HUES6 (cell line): Measurements from ENCODE around the gene LIF.

Experiments
- H3K27ac ChIP-seq: 2 replicates; pipeline ENCODE4 v1.7.0; 2013; ENCODE audit warnings: low read depth, mild to moderate bottlenecking, low read length, inconsistent platforms
- H3K27me3 ChIP-seq: 2 replicates; pipeline ENCODE4 v1.6.1; 2013; ENCODE audit warnings: low read length; ENCODE audit not compliant: control insufficient read depth, insufficient read depth
- H3K36me3 ChIP-seq: 2 replicates; pipeline ENCODE4 v1.6.1; 2013; ENCODE audit warnings: low read length; ENCODE audit not compliant: control insufficient read depth, insufficient read depth
- H3K4me1 ChIP-seq: 2 replicates; pipeline ENCODE4 v1.6.1; 2013; ENCODE audit warnings: low read length; ENCODE audit not compliant: control insufficient read depth, insufficient read depth
- H3K4me3 ChIP-seq: 2 replicates; pipeline ENCODE4 v1.5.1; 2013; ENCODE audit warnings: low read depth, low read length
- H3K9ac ChIP-seq: one replicate; pipeline ENCODE4 v1.6.1; 2013; ENCODE audit warnings: mild to moderate bottlenecking, low read length
- H3K9me3 ChIP-seq: 2 replicates; pipeline ENCODE4 v1.6.1; 2013; ENCODE audit warnings: low read depth, low read length; ENCODE audit not compliant: control insufficient read depth, insufficient read depth

The LIF gene

DNA sequence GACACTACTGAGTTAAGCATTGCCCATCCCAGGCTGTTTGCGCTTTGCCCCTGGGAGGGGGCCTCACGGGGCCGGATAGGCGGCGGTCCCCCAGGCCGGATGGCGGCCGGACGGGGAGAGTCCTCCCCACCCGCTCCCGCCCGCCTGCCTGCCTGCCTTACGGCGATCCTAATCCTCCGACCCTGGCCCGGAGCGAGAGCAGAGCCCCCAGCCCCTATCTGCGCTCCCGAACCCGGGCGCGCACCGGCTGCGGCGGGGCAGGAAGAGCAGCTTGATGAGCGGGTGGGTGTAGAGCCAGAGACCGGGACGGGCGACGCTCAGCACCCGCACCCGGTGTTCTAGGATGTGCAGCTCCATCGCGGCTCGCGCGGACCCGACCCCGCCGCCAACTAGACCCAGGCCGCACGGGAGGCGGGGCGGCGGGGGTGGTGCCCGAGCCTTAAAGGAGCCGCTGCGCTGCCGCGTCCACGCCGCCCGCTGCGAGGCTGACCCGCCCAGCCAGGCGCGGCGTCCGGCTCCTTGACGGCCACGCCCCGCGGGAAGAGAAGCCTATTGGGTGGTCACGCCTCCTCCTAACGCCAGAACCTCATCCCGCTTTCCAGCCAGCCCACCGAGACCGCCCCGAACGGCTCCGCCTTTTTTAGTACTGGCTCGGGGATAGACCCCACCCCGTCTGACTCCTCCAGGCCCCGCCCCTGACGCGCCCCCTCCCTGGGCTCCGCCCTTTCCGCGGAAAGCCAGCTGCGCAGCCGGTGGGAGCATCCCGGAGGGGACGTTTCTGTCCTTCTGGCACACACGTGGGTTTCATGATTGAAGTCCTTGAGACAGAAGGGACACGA, 42.8 kb upstream of the LIF start, which contains the start of gene CASTOR1:
Gene CASTOR1, minus strand, starts transcription at position 365 of the 839 bp plus-strand sequence. Its CDS starts 8 bp downstream, at position 357.
- Histone ChIP-seq H3K27ac (no peak within 1 kb of the TSS), H3K9ac (peak within 1 kb of the TSS; percentile 73), H3K9me3 (no peaks in the 10 kb centered on the region), H3K27me3 (no peaks in the 10 kb centered on the region), H3K4me1 (peaks cover 15% of the 10 kb centered on the region), H3K36me3 (peaks cover 15% of the 10 kb centered on the region), H3K4me3 (peak within 1 kb of the TSS; percentile 72)

DNA sequence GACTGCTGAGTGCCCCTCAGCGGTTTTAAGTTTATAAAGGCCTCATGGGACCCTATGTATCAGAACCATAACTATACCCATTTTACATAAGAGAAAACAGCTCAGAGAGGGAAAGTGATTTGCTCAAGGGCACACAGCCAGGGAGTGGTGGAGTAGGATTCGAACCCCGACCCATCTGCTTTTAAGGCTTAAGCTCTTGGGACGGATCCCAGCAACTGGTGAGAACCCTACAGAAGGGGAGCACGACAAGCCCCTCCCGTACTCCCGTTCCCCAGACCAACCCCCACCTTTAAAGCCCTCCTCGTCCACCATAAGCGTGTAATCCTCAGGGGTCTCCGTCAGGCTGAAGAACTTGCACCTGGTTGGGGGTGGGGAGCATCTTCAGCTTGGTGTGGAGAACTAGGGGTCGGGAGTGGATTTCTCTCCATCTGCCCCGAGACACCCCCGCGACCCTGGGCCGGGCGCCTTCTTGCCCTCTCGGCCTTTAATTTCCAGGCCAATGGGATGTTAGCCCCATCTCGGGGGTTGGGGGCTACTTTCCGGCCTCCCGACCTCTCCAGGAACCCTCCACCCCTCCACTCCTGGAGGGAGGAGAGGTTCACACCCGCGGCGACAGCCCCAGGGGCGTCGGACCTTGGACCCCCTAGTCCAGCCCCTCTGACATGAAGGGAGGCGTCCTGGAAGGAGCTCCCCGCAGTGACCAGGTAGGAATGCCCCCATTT, 42.0 kb upstream of the LIF start:
- H3K27me3 ChIP-seq, result no peaks in the 10 kb centered on the region
- H3K4me1 ChIP-seq, result peaks cover 15% of the 10 kb centered on the region
- H3K9ac ChIP-seq, result peak overlapping the region; percentile 73
- H3K9me3 ChIP-seq, result no peaks in the 10 kb centered on the region
- H3K36me3 ChIP-seq, result peaks cover 11% of the 10 kb centered on the region
- H3K4me3 ChIP-seq, result peak overlapping the region; percentile 72
- no peak overlapping the region for H3K27ac ChIP-seq

DNA sequence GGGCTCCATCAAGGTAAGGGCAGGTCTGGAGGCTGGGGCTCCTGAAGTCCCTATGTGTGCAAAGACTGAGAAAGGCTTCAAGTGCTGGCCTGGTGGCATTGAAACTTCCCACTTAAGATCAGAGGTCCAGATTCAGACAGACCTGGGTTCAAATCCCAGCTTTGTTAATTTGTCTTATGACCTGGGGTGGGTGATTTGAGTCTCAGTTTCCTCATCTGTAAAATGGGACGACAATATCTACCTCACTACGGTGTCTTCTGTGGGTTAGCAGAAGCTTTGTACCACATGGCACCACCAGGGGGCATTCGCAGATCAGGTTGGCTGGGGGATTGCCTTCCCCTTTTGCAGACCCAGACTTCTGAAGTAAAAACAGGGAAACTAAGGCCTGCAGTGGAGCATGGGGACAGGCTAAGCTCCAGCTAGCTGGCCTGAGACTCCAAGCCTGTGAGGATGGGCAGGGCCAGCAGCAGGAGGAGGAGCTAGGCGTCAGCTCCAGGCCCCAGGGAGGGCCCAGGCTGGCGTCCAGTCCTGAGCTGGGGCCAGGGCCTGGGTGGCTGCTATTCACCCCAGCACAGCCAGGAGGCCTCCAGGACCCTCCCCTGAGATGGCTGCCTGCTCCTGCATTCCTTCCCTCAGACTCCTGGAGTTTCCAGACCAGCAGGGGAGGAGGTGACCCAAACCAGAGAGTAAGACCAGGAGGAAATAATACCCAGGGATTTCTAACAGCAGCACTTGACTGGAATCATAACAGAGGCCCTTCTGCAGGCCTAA, 41.3 kb upstream of the LIF start:
- H3K27ac ChIP-seq, result no peak overlapping the region
- no peaks in the 10 kb centered on the region for H3K27me3 ChIP-seq
- peak overlapping the region; percentile 72 for H3K4me3 ChIP-seq
- H3K36me3 ChIP-seq, result peaks cover 7% of the 10 kb centered on the region; the same call in 1 of the 2 replicates
- no peak overlapping the region for H3K9ac ChIP-seq
- H3K4me1 ChIP-seq, result peaks cover 15% of the 10 kb centered on the region
- H3K9me3 ChIP-seq, result no peaks in the 10 kb centered on the region

DNA sequence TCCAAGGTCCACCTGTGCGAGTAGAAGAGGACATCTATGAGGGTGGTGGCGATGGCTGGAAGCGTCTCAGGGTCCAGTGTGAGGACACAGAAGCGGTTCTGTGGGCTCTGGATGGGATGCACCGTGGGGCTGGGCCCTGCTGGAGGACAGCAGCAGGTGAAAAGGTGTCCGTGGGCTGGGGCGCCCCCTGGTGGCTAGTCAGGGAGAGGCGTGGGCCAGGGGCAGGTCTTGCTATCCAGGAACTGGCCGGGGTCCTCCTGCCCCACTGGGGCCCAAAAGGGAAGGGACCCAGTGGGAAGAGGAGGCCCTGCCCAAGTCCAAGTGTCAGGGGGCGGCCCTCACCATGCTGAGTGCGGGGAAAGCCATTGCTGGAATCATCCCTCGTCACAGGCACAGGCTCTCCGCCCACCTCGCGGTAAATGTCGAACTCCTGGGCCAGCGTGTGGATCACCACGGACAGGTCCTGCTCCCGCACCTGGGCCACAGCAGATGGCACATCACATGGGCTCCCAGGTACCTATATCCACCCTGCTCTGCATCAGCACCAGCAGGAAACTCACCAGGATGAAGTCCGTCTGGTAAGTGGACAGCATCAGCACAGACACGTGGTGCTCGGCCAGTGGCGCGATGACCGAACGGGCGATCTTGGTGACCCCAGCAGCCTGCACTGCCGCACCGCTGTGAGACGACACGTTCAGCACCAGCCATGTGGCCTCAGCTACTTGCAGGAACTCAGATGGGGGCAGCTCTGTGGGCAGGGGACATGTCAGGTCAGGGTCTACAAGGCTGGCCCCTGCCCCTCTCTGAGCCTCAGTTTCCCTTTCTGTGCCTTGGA, 40.5 kb upstream of the LIF start:
- Histone ChIP-seq H3K9me3 (no peaks in the 10 kb centered on the region), H3K4me1 (peaks cover 15% of the 10 kb centered on the region), H3K27ac (no peak overlapping the region), H3K4me3 (no peak overlapping the region), H3K36me3 (peaks cover 4% of the 10 kb centered on the region; the same call in 1 of the 2 replicates), H3K27me3 (no peaks in the 10 kb centered on the region), H3K9ac (no peak overlapping the region)

DNA sequence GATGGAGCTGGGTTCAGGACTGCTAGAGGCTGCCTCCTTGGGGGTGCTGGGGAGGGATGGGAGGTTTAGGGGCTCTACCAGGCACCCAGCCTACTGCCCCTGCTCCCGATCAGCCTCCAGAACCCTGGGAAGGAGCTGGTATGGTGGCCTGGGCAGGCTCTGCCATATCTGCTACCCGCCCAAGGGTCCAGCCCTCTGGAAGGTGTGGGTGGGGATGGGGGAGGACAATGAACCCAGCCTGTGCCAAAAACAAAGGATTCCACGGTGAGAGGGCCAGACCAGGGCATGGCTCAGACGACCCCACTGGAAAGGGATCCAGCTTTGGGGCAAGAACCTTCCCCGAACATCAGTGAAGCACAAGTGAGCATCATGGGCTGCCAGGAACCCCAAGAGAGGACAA, 39.8 kb upstream of the LIF start:
- Histone ChIP-seq H3K27ac (no peak overlapping the region), H3K4me3 (no peak overlapping the region), H3K27me3 (no peaks in the 10 kb centered on the region), H3K9me3 (no peaks in the 10 kb centered on the region), H3K4me1 (peaks cover 15% of the 10 kb centered on the region), H3K36me3 (peaks cover 4% of the 10 kb centered on the region; the same call in 1 of the 2 replicates), H3K9ac (no peak overlapping the region)

DNA sequence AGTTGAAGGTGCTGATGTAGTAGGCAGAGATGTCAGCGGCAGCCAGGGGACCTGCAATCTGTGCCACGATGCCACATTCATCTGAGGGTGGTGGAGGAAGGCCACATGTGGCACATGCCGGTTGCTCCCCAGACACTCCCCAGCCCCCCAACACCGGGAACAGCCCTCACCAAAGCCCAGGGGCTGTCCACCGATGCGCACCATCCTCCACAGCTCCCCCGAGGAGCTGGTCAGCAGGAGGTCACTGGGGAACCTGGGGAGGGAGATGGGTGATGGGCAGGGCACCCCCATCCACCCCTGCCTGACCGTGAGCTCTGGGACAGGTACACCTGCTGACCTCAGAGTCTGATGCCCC, 39.3 kb upstream of the LIF start:
- Histone ChIP-seq H3K27me3 (no peaks in the 10 kb centered on the region), H3K9ac (no peak overlapping the region), H3K9me3 (no peaks in the 10 kb centered on the region), H3K27ac (no peak overlapping the region), H3K4me3 (no peak overlapping the region), H3K4me1 (peaks cover 11% of the 10 kb centered on the region), H3K36me3 (peaks cover 4% of the 10 kb centered on the region; the same call in 1 of the 2 replicates)

DNA sequence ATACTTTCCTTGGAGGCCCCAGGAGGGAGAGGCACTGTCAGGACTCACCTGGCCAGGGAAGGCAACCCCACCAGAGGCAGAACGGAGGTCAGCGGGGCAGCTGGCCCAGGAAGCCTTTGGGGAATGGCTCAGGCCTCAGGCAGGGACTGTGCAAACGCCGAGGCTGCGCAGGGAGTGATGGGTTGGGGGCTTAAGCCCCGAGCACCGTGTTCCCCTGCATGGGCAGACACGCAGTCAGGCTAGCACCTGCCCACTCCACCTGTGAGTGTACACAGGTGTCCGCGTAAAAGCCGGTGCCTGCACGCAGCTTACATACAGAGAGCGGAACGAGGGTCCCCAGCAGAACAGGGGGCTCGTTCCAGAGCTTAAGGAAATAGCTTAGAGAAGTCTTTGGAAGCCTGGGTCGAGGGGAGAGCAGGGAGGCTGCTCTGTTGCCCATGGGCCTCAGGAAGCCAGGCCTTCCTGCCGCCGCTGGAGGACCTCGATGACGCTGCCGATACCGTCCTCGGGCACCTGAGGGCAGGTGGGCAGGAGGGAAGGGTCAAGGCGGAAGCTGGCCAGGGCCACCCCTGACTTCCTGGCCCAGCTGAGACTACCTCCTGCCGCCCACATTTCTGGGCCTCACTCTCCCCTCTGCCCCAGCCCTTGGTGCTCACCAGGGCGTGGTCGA, 38.8 kb upstream of the LIF start:
- Histone ChIP-seq H3K9me3 (no peaks in the 10 kb centered on the region), H3K36me3 (peaks cover 4% of the 10 kb centered on the region; the same call in 1 of the 2 replicates), H3K27ac (no peak overlapping the region), H3K27me3 (no peaks in the 10 kb centered on the region), H3K4me3 (no peak overlapping the region), H3K4me1 (peaks cover 6% of the 10 kb centered on the region), H3K9ac (no peak overlapping the region)

DNA sequence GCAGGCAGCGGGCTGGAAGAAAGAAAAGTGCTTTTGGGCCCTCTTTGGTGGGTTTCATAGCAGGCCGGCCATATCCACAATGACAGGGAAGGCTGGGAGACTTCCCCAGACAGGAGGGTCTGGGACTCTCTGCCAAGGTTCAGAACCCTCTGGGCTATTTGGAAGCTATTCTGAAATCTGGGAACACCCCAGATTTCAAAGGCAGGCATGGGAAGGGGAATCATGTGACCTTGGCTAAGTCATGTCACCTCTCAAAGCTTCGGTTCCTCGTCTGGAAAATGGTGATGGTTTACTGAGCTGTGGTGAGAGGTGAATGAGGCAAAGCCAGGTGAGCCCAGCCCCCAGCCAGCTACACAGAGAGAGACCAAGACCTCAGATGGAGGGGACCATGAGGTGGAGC, 38.1 kb upstream of the LIF start:
- Histone ChIP-seq H3K9ac (no peak overlapping the region), H3K27me3 (no peaks in the 10 kb centered on the region), H3K27ac (no peak overlapping the region), H3K9me3 (no peaks in the 10 kb centered on the region), H3K4me3 (no peak overlapping the region), H3K4me1 (no peaks in the 10 kb centered on the region), H3K36me3 (peaks cover 4% of the 10 kb centered on the region; the same call in 1 of the 2 replicates)

DNA sequence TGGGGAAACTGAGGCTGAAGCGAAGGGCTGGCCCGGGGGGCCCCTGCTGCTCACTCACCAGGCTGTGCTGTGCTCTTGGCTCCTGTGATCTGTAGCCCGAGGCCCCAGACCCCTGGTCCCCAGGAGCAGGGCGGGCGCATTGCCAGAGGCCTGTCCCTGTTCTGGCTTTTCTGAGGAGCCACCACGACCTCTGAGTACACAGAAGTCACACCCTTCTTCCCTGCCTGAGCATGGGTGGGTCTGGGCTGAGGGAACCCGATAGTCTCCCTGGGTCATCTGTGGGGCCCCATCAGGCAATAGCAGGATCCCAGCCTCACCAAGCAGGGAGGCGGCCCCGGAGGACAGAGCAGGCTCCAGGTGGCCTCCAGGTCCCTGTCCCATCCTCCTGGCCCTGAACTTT, 37.6 kb upstream of the LIF start:
- H3K27me3 ChIP-seq, result no peaks in the 10 kb centered on the region
- no peak overlapping the region for H3K27ac ChIP-seq
- H3K36me3 ChIP-seq, result peaks cover 4% of the 10 kb centered on the region; the same call in 1 of the 2 replicates
- H3K9ac ChIP-seq, result no peak overlapping the region
- H3K9me3 ChIP-seq, result no peaks in the 10 kb centered on the region
- no peaks in the 10 kb centered on the region for H3K4me1 ChIP-seq
- no peak overlapping the region for H3K4me3 ChIP-seq

DNA sequence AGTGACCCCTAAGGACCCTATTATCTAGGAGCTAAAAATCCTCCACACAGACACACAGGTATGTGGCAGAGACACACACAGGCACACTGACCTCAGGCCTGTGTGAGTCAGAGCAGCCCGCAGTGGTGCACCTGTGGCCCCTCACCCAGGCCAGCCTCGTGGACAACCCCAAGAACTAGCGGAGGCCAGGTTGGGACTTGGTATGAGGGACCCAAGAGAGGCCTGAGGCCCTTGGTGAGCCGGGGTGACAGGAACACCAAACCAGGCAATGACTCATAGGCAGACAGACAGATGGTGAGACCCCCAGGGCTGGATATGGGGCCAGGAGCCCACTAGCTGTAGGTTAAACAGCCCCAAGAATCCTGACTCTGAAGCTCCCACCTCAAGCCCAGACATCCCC, 36.8 kb upstream of the LIF start:
- Histone ChIP-seq H3K36me3 (peaks cover 4% of the 10 kb centered on the region; the same call in 1 of the 2 replicates), H3K27ac (no peak overlapping the region), H3K4me3 (no peak overlapping the region), H3K9me3 (no peaks in the 10 kb centered on the region), H3K27me3 (no peaks in the 10 kb centered on the region), H3K4me1 (peaks cover under 1% of the 10 kb centered on the region; the same call in 1 of the 2 replicates), H3K9ac (no peak overlapping the region)
